Choroid plexus epithelial cell (primary cell): ENCODE data around the gene PRKAA1.

ENCODE experiments used
- DNase-seq: peaks from one replicate; pipeline ENCODE4 v3.0.0-alpha.2; 2010; ENCODE audit warnings: low read depth
- H3K4me3 ChIP-seq: 2 replicates; pipeline ENCODE4 v1.5.1; 2011; ENCODE audit warnings: low read depth, mild to moderate bottlenecking, control low read depth, low read length, moderate library complexity
- TF ChIP-seq, protein P1 (sequence below): conservative IDR thresholded peaks from 2 replicates; pipeline ENCODE4 v1.5.1; 2011; ENCODE audit warnings: low read depth, mild to moderate bottlenecking, control low read depth, inconsistent platforms, low read length, moderate library complexity

Gene PRKAA1

DNA sequence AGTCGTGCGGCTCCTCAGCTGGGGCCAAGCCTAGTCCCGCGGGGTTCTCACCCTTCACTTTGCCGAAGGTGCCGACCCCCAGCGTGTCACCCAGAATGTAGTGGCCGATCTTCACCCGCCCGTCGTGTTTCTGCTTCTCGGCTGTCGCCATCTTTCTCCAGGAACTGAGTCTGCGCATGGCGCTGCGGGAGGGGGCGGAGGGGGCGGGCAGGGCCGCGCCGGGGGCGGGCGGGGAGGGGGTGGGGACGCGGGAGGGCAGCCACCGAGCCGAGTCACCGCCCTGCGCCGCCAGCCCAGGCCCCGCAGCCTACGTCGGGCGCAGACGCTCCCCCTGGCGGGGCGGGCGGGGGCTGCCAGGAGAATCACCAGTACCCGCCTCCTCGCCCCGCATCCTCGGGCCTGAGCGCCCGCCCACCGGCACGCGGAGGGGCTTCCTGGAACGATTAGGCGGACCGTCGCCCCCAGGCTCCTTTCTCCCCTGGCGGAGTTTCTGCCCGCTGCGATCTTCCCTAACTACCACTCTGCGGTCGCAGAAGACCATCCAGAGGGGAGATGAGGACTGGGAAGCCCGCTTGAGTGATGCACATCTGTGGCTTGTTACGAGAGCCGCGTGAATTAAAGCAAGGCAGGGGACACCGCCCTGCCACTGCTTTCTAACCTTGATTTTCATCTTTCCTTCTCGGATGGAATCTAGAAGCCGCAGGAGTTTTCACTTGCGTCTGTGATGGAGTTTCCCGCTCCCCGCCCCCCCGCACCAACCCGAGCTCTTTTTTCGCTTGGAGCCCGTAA, at the start of gene PRKAA1:
Gene PRKAA1 (minus strand): TSS at position 363 of the 789 bp plus-strand sequence. CDS start 185 bp downstream, at position 178.
- TF ChIP-seq, protein P1, sequence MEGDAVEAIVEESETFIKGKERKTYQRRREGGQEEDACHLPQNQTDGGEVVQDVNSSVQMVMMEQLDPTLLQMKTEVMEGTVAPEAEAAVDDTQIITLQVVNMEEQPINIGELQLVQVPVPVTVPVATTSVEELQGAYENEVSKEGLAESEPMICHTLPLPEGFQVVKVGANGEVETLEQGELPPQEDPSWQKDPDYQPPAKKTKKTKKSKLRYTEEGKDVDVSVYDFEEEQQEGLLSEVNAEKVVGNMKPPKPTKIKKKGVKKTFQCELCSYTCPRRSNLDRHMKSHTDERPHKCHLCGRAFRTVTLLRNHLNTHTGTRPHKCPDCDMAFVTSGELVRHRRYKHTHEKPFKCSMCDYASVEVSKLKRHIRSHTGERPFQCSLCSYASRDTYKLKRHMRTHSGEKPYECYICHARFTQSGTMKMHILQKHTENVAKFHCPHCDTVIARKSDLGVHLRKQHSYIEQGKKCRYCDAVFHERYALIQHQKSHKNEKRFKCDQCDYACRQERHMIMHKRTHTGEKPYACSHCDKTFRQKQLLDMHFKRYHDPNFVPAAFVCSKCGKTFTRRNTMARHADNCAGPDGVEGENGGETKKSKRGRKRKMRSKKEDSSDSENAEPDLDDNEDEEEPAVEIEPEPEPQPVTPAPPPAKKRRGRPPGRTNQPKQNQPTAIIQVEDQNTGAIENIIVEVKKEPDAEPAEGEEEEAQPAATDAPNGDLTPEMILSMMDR: peak; percentile 49
- DNase-seq: peak; percentile 89
- peak within 1 kb of the TSS; percentile 94 for H3K4me3 ChIP-seq

DNA sequence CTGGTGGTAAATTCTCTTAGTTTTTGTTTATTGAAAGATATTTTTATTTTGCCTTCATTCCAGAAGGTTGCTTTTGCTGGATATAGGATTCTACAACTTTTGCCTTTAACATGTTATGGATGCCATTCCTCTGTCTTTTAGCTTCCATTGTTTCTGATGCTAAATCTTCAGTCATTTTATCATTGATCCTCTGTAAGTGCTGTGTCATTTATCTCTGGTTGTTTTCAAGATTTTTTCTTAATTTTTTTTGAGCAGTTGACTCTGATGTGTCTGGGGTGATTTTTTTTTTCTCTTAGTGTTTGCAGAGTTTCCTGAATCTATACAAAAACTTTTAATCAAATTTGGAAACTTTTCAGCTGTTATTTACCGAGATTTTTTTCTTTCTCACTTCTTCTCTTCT, 49.4 kb upstream of the PRKAA1 start:
- TF ChIP-seq, protein P1: no peak
- DNase-seq: no peak
- H3K4me3 ChIP-seq: no peak overlapping the region

DNA sequence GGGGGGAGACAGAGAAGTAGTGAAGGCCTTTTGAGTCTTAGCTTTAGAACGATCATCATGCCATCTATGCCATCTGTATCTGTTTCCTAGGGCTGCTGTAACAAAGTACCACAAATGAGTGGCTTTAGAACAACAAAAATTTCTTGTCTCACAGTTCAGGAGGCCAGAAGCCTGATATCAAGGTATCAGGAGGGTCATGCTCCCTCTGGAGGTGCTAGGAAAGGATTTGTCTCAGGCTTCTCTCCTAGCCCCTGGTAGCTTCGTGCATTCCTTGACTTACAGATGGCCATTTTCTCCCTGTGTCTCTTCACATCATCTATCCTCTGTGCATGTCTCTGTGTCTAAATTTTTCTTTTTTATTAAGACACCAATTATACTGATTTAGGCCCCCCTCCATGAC, 48.2 kb upstream of the PRKAA1 start:
- no peak for DNase-seq
- TF ChIP-seq, protein P1: no peak
- no peak overlapping the region for H3K4me3 ChIP-seq

DNA sequence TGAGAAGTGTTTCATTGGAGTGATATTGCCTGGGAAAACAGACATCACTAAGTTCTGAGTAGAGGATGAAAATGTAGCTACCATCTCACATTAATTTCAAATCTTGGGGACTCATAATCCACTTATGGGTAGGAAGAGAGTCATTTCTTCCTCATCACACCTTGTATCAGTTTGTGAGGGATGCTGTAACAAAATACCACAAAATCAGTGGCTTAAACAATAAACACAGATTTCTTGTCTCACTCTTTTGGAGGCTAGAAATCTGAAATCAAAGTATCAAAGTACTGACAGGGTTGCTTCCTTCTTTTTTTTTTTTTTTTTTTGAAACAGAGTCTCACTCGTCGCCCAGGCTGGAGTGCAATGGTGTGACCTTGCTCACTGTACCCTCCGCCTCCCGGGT, 46.4 kb upstream of the PRKAA1 start:
- H3K4me3 ChIP-seq: no peak overlapping the region
- TF ChIP-seq, protein P1: no peak
- DNase-seq: no peak

DNA sequence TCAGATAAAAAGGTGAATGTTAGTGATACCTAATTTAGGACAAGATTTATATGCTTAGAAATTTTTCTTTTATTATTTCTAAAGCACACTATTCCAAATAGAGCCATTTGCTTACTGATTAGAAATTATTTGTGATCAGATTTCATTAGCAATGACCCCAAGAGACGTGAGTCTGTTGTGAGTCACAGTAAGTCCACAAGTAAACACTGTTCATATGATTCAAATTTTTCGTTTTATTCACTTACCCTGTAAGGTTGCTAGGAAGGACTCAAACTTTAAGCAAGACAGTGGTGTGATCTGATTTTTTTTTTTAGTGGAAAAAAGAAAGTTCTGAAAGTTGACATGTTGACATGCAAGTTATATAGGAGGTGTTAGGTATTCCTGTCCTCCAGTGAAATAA, 44.2 kb upstream of the PRKAA1 start:
- TF ChIP-seq, protein P1: no peak
- DNase-seq: peak; percentile 58
- H3K4me3 ChIP-seq: peak overlapping the region; percentile 51

DNA sequence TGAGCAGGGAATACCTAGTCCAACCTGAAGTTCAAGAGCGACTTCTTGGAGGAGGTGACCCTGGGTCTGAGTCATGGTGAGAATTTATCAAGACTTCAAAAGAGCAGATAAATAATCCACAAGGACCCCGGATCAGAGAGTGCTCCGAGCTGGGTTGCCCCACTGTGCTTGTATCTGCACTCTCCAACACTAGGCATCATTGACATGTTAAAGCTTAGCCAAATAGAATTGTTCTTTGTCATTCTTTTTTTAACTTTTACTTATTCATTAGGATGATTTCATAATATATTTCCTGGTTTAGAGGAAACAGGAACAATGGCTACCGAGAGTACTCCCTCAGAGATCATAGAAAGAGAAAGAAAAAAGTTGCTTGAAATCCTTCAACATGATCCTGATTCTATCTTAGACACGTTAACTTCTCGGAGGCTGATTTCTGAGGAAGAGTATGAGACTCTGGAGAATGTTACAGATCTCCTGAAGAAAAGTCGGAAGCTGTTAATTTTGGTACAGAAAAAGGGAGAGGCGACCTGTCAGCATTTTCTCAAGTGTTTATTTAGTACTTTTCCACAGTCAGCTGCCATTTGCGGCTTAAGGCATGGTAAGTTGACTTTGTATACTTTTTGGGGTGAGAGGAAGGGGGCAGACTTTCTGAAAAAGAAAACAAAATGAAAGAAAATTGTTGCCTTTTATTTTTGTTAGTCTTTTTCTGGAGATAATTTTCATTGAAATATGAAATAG, 43.1 kb upstream of the PRKAA1 start, which contains the start of gene CARD6:
Gene CARD6 (plus strand): TSS at position 300 of the 738 bp plus-strand sequence. CDS start 16 bp downstream, at position 316.
- peak within 1 kb of the TSS; percentile 51 for H3K4me3 ChIP-seq
- TF ChIP-seq, protein P1: peak; percentile 29
- peak; percentile 76 for DNase-seq
